Naive thymus-derived CD4-positive, alpha-beta T cell (primary cell): ENCODE data around the gene ZNF816. TPM values are rescaled to one million over a fixed set of nuclear protein-coding genes. Genes with fewer than 3 reads are reported as not detected.
"Not testable (repeated sequence)": the region's sequence is repeated elsewhere in the genome, so short reads cannot be mapped to it uniquely, and the experiment has no call there.

Experiments
- ATAC-seq: fragments of 150-1000 bp; cut with Tn5 transposase; 2 replicates; pipeline ENCODE4 v1.10.0; 2021; ENCODE audit warnings: mild to moderate bottlenecking, moderate library complexity
- CTCF ChIA-PET: fragments of 350-600 bp; sonication (Branson Sonifier 250); formaldehyde crosslinking; loops from one replicate; lab custom pipeline; 2021; ENCODE audit warnings: antibody characterized with exemption; lab: Charles Lee
- POLR2A ChIA-PET: fragments of 350-600 bp; sonication (Branson Sonifier 250); formaldehyde crosslinking; loops from one replicate; lab custom pipeline; 2021; ENCODE audit warnings: antibody characterized with exemption, inconsistent platforms; lab: Charles Lee
- DNase-seq, 9 donors: peaks; one replicate each; pipeline versions ENCODE4 v3.0.0 to v3.0.0-alpha.2; 2020 to 2022; ENCODE audit warnings: mixed read lengths in 1 of 9
- H3K27ac ChIP-seq: one replicate; pipeline ENCODE4 v1.7.0; 2013; ENCODE audit warnings: mild to moderate bottlenecking, low read depth, low read length, moderate library complexity
- H3K27me3 ChIP-seq, 2 donors: one replicate each; pipeline ENCODE4 v1.7.0; 2013; ENCODE audit warnings: low read length in 2 of 2, mild to moderate bottlenecking in 2 of 2, moderate library complexity in 2 of 2; ENCODE audit not compliant: control insufficient read depth in 2 of 2, insufficient read depth in 2 of 2
- H3K36me3 ChIP-seq, 3 experiments: 1 replicate in 2 of 3; 2 replicates in 1 of 3; pipeline ENCODE4 v1.7.0; 2013; ENCODE audit warnings: low read length in 3 of 3, mild to moderate bottlenecking in 3 of 3, moderate library complexity in 1 of 3; ENCODE audit not compliant: insufficient read depth in 3 of 3, control insufficient read depth in 2 of 3
- H3K4me1 ChIP-seq, 2 donors: one replicate each; pipeline ENCODE4 v1.7.0; 2013; ENCODE audit warnings: low read length in 2 of 2, mild to moderate bottlenecking in 2 of 2, moderate library complexity in 1 of 2; ENCODE audit not compliant: control insufficient read depth in 2 of 2, insufficient read depth in 2 of 2
- H3K4me3 ChIP-seq: 2 replicates; pipeline ENCODE4 v1.7.0; 2013; ENCODE audit warnings: mild to moderate bottlenecking, low read length
- H3K9me3 ChIP-seq, 3 experiments: 1 replicate in 2 of 3; 2 replicates in 1 of 3; pipeline ENCODE4 v1.7.0; 2013; ENCODE audit warnings: low read length in 3 of 3; ENCODE audit not compliant: control insufficient read depth in 2 of 3
- H3K27ac Mint-ChIP-seq, 9 donors: one replicate each; pipeline ENCODE4 v1.8.0; 2020 to 2022; ENCODE audit warnings: mixed read lengths in 9 of 9, mild to moderate bottlenecking in 8 of 9, moderate library complexity in 5 of 9, inconsistent platforms in 2 of 9
- H3K27me3 Mint-ChIP-seq, 5 donors: one replicate each; pipeline ENCODE4 v1.8.0; 2021 to 2022; ENCODE audit warnings: mixed read lengths in 5 of 5, mild to moderate bottlenecking in 1 of 5
- H3K36me3 Mint-ChIP-seq, 5 donors: one replicate each; pipeline ENCODE4 v1.8.0; 2020 to 2022; ENCODE audit warnings: mixed read lengths in 5 of 5, mild to moderate bottlenecking in 3 of 5, inconsistent platforms in 1 of 5
- H3K4me1 Mint-ChIP-seq, 7 donors: one replicate each; pipeline ENCODE4 v1.8.0; 2020 to 2022; ENCODE audit warnings: mixed read lengths in 7 of 7, mild to moderate bottlenecking in 3 of 7, inconsistent platforms in 1 of 7
- H3K4me3 Mint-ChIP-seq, 10 donors: one replicate each; pipeline ENCODE4 v1.8.0; 2020 to 2022; ENCODE audit warnings: mild to moderate bottlenecking in 10 of 10, mixed read lengths in 10 of 10, moderate library complexity in 6 of 10, inconsistent platforms in 2 of 10
- H3K9me3 Mint-ChIP-seq, 11 donors: one replicate each; pipeline ENCODE4 v1.8.0; 2020 to 2022; ENCODE audit warnings: mixed read lengths in 11 of 11, mild to moderate bottlenecking in 4 of 11, inconsistent platforms in 1 of 11, moderate library complexity in 1 of 11
- intact Hi-C, 2 donors: fragments of 100-400 bp; cut with micrococcal nuclease; formaldehyde crosslinking; loops; one replicate each; pipeline ENCODE4 v1.15.1; 2023
- polyA plus RNA-seq, 2 donors: library from polyadenylated mRNA; unstranded; fragments of 300-500 nt; fragmentation: Illumina TruSeq; gene quantifications; one replicate each; pipeline ENCODE4 v1.2.3, GENCODE V29; 2021
- total RNA-seq, 6 experiments: library from RNA in 5 of 6; stranded (reverse) in 5 of 6; gene quantifications; 1 replicate in 5 of 6; 2 replicates in 1 of 6; pipeline ENCODE4 v1.2.3 and lab custom pipeline; 2021 to 2026

The ZNF816 gene
- total and polyA plus RNA-seq, 7 experiments from 2014 or later, result 5.0 to 27.7 (median 14.0) TPM

- H3K9me3 ChIP-seq, result peaks cover 0 to 5% (median 0%) of the 10 kb centered on the region in 3 experiments
- Mint-ChIP-seq H3K27me3 (peaks cover 0 to 11% (median 6%) of the 10 kb centered on the region in 5 donors), H3K9me3 (peaks cover 0 to 54% (median 9%) of the 10 kb centered on the region in 11 donors), H3K27ac (peak overlapping the region in 7 of 9 donors; percentile 23 to 93 (median 91)), H3K4me3 (peak overlapping the region; percentile 80 to 94 (median 92)), H3K4me1 (peaks cover 11 to 37% (median 24%) of the 10 kb centered on the region in 7 donors), H3K36me3 (peaks cover 7 to 29% (median 19%) of the 10 kb centered on the region in 5 donors)
- ATAC-seq, result peak; percentile 3
- peaks cover 0 to 7% (median 0%) of the 10 kb centered on the region in 3 experiments for H3K36me3 ChIP-seq
- H3K27me3 ChIP-seq, result no peaks in the 10 kb centered on the region
- H3K4me3 ChIP-seq, result peak overlapping the region; percentile 49
- intact Hi-C loops, result loop anchor here (2.0 to 5.0 kb wide), 6 partner anchors 19 to 137 kb away; partner anchors contain the start of genes ZNF320 (in 2 of the 2), ZNF816 (in 2 of the 2), ZNF468 (in 1 of the 2) and ZNF600 (in 1 of the 2)
- peak overlapping the region; percentile 77 for H3K27ac ChIP-seq
- CTCF ChIA-PET, result no interaction called here
- no peaks in the 10 kb centered on the region for H3K4me1 ChIP-seq
- no peak for DNase-seq
- POLR2A ChIA-PET, result interaction anchor here (0.6 kb wide), 3 partner anchors 71 to 95 kb away, joined by 3 to 4 read pairs (median 3); no protein-coding TSS in a partner anchor
Observed at GRCh38 chr19:52923778-52924593, 38.7 kb downstream of the ZNF816 start.

DNA sequence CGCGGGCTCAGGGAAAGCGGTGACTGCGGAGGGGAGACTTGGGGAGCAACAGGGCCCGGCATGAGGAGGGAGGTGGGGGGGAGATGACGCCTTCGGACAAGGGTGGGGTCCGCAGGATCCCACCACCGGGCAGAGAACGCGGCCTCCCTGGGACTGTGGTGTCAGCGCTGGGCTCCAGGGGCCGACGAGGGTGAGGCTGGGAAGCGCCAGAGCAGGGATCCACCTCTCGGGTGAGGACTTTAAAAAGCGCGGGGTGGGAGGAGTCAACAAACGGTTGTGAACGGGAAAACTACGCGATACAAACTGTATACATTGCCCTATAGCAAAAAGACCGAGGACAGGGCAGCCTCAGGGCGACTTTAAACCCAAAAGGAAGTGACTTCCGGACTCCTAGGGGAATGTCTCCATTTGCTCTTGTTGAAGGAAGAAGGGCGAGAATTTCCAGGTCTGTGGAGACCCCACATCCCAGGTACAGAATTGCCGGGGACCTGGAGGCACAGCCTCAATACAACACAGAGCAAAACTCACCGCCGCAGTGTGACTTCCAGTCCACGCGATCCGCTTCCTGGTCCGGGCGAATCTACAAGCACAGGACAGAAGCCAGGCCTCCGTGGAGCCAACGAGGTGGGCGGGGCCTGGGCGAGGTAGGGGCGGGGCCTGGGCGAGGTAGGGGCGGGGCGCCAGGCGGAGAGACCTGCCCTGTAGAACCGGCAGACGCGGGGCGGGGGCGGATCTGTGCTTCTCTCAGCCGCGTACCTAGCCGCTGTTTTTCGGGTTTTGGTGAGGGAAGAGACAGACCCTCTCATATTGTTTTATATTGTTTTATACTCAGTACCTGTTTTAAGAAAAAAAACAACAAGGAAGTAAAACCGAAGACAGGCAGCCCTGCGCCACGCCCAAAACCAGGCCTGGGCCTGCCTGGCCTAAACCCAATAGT lies 39.6 kb downstream of the ZNF816 start, which contains the start of gene ZNF888:
TSS of gene ZNF888 (minus strand) at position 588 of the 937 bp plus-strand sequence. CDS start 5,555 bp downstream, outside the sequence.
- H3K27me3 ChIP-seq, result no peaks in the 10 kb centered on the region
- peaks cover 0 to 11% (median 6%) of the 10 kb centered on the region in 5 donors for H3K27me3 Mint-ChIP-seq
- H3K27ac ChIP-seq, result peak within 1 kb of the TSS; percentile 77
- no peaks in the 10 kb centered on the region for H3K9me3 ChIP-seq
- H3K4me3 ChIP-seq, result peak within 1 kb of the TSS; percentile 87
- ChIA-PET CTCF (no interaction called here), POLR2A (no interaction called here)
- H3K27ac Mint-ChIP-seq, result peak within 1 kb of the TSS; percentile 23 to 93 (median 91)
- H3K4me3 Mint-ChIP-seq, result peak within 1 kb of the TSS; percentile 80 to 94 (median 92)
- no peaks in the 10 kb centered on the region for H3K36me3 ChIP-seq
- intact Hi-C loops, result loop anchor here (2.0 to 5.0 kb wide), 6 partner anchors 20 to 136 kb away; partner anchors contain the start of genes ZNF320 (in 2 of the 2), ZNF816 (in 2 of the 2), ZNF468 (in 1 of the 2) and ZNF600 (in 1 of the 2)
- H3K4me1 Mint-ChIP-seq, result peaks cover 11 to 37% (median 24%) of the 10 kb centered on the region in 7 donors
- H3K9me3 Mint-ChIP-seq, result peaks cover 0 to 47% (median 6%) of the 10 kb centered on the region in 11 donors
- no peaks in the 10 kb centered on the region for H3K4me1 ChIP-seq
- DNase-seq (peak; percentile 52 to 89 (median 78)), ATAC-seq (peak; percentile 100)
- peaks cover 1 to 20% (median 12%) of the 10 kb centered on the region in 5 donors for H3K36me3 Mint-ChIP-seq

DNA sequence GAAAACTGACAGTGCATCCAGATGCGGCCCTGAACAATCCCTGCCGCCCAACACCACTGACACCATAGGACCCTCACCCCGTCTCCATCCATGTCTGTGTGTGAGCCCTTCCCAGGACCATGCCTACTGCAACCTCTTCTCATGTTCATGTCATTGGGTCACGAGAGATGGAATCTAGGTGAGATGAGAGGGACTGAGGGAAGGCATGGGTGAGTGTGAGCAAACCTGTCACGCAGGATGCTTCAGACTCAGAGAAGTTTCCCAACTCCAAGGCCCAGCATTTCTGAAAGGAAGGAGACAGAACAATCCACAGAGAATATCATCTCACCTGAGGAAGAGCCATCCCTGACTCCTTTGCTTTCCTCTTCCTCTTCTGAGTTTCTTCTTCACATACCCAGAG lies 45.1 kb downstream of the ZNF816 start:
- Histone ChIP-seq H3K4me3 (no peak overlapping the region), H3K27ac (no peak overlapping the region), H3K4me1 (no peaks in the 10 kb centered on the region), H3K9me3 (no peaks in the 10 kb centered on the region), H3K36me3 (peaks cover 0 to 30% (median 4%) of the 10 kb centered on the region in 3 experiments), H3K27me3 (no peaks in the 10 kb centered on the region)
- ChIA-PET POLR2A (no interaction called here), CTCF (no interaction called here)
- DNase-seq, result no peak
- Mint-ChIP-seq H3K36me3 (peaks cover 19 to 60% (median 50%) of the 10 kb centered on the region in 5 donors), H3K4me1 (peaks cover 5 to 18% (median 15%) of the 10 kb centered on the region in 7 donors), H3K4me3 (no peak overlapping the region), H3K9me3 (peaks cover 0 to 63% (median 10%) of the 10 kb centered on the region in 11 donors), H3K27me3 (peaks cover 0 to 10% (median 6%) of the 10 kb centered on the region in 5 donors), H3K27ac (no peak overlapping the region)
- no peak for ATAC-seq
- intact Hi-C loops, result no loop called here

GRCh38 chr19:52910648-52911047 lies 52.0 kb downstream of the ZNF816 start:
- ChIA-PET CTCF (no interaction called here), POLR2A (no interaction called here)
- DNase-seq (no peak), ATAC-seq (no peak)
- no peak overlapping the region for H3K27ac Mint-ChIP-seq
- no peak overlapping the region for H3K4me3 Mint-ChIP-seq
- H3K36me3 Mint-ChIP-seq, result peaks cover 36 to 77% (median 68%) of the 10 kb centered on the region in 5 donors
- H3K27me3 Mint-ChIP-seq, result no peaks in the 10 kb centered on the region
- intact Hi-C loops, result no loop called here
- H3K9me3 Mint-ChIP-seq, result peaks cover 13 to 87% (median 45%) of the 10 kb centered on the region in 11 donors
- H3K4me1 ChIP-seq, result no peaks in the 10 kb centered on the region
- H3K4me1 Mint-ChIP-seq, result no peaks in the 10 kb centered on the region
- no peak overlapping the region for H3K4me3 ChIP-seq
- no peak overlapping the region for H3K27ac ChIP-seq
- no peaks in the 10 kb centered on the region for H3K27me3 ChIP-seq
- peaks cover 0 to 24% (median 0%) of the 10 kb centered on the region in 3 experiments for H3K9me3 ChIP-seq
- H3K36me3 ChIP-seq, result peaks cover 0 to 24% (median 3%) of the 10 kb centered on the region in 3 experiments

GRCh38 chr19:52904052-52904780 lies 58.5 kb downstream of the ZNF816 start:
- H3K4me1 ChIP-seq, ATAC-seq, H3K4me3 Mint-ChIP-seq, DNase-seq, H3K27me3 Mint-ChIP-seq, H3K27ac Mint-ChIP-seq, H3K27ac ChIP-seq, H3K4me1 Mint-ChIP-seq, CTCF ChIA-PET, H3K4me3 ChIP-seq, POLR2A ChIA-PET, H3K27me3 ChIP-seq, intact Hi-C loops, H3K36me3 ChIP-seq: not testable (repeated sequence)
- peaks cover 13 to 69% (median 36%) of the 10 kb centered on the region in 11 donors for H3K9me3 Mint-ChIP-seq
- H3K9me3 ChIP-seq, result peaks cover 0 to 15% (median 0%) of the 10 kb centered on the region in 3 experiments
- H3K36me3 Mint-ChIP-seq, result peaks cover 28 to 39% (median 34%) of the 10 kb centered on the region in 5 donors
